K562 (cell line): ENCODE data around the gene MROH8. TPM values are rescaled to one million over a fixed set of nuclear protein-coding genes. Genes with fewer than 3 reads are reported as not detected.

Source experiments
- ARNT ChIP-seq, 2 experiments: fragments of 450-650 bp; IDR thresholded peaks; 2 replicates each; pipeline ENCODE4 v1.6.1; 2016; ENCODE audit warnings: mild to moderate bottlenecking in 1 of 2
- CBFA2T3 ChIP-seq: fragments of 450-650 bp; IDR thresholded peaks from 2 replicates; pipeline ENCODE4 v1.6.1; 2017
- CEBPG ChIP-seq, 3 experiments: fragments of 200-800 bp in 1 of 3; sonication (Bioruptor generic) in 1 of 3; sonication (generic) in 1 of 3; formaldehyde crosslinking in 1 of 3; IDR thresholded peaks in 2 of 3; conservative IDR thresholded peaks in 1 of 3; 2 replicates each; pipeline versions ENCODE4 v1.6.1 to v1.8.0; 2016 to 2022; ENCODE audit warnings: missing compliant biosample characterization in 2 of 3, missing genetic modification characterization in 2 of 3, mild to moderate bottlenecking in 1 of 3, missing genetic modification reagents in 1 of 3
- DIDO1 ChIP-seq: fragments of 450-650 bp; IDR thresholded peaks from 2 replicates; pipeline ENCODE4 v1.6.1; 2016; ENCODE audit warnings: low read depth, missing biosample characterization, missing genetic modification characterization
- FOXK2 ChIP-seq, 2 experiments: fragments of 450-650 bp; IDR thresholded peaks in 1 of 2; conservative IDR thresholded peaks in 1 of 2; 2 replicates each; pipeline ENCODE4 v1.6.1; 2016; ENCODE audit warnings: low read depth in 2 of 2, mild to moderate bottlenecking in 1 of 2
- IRF2 ChIP-seq: sonication (generic); formaldehyde crosslinking; IDR thresholded peaks from 2 replicates; pipeline ENCODE4 v1.8.1; 2022; ENCODE audit warnings: mild to moderate bottlenecking, missing genetic modification reagents
- NCOA4 ChIP-seq: fragments of 450-650 bp; IDR thresholded peaks from 2 replicates; pipeline ENCODE4 v1.6.1; 2018; ENCODE audit warnings: mild to moderate bottlenecking; ENCODE audit not compliant: partially characterized antibody
- NFIC ChIP-seq: fragments of 450-650 bp; IDR thresholded peaks from 2 replicates; pipeline ENCODE4 v1.6.1; 2017; ENCODE audit warnings: mild to moderate bottlenecking, inconsistent platforms
- PML ChIP-seq: IDR thresholded peaks from 2 replicates; pipeline ENCODE4 v1.6.1; 2012; ENCODE audit warnings: low read length, inconsistent platforms
- SMARCC2 ChIP-seq: fragments of 450-650 bp; IDR thresholded peaks from 2 replicates; pipeline ENCODE4 v1.6.1; 2017; ENCODE audit warnings: antibody characterized with exemption, moderate library complexity, mild to moderate bottlenecking, low read depth
- TAF9B ChIP-seq: fragments of 450-650 bp; IDR thresholded peaks from 2 replicates; pipeline ENCODE4 v1.6.1; 2018; ENCODE audit warnings: mild to moderate bottlenecking; ENCODE audit not compliant: partially characterized antibody
- ZBTB7A ChIP-seq: IDR thresholded peaks from 2 replicates; pipeline ENCODE4 v1.6.1; 2011; ENCODE audit warnings: low read depth, mild to moderate bottlenecking, low read length, moderate library complexity, borderline replicate concordance; ENCODE audit not compliant: control insufficient read depth
- ZNF232 ChIP-seq: sonication (generic); formaldehyde crosslinking; IDR thresholded peaks from 2 replicates; pipeline ENCODE4 v1.8.0; 2022; ENCODE audit warnings: mild to moderate bottlenecking, missing genetic modification reagents
- ZSCAN29 ChIP-seq: fragments of 450-650 bp; IDR thresholded peaks from 2 replicates; pipeline ENCODE4 v1.6.1; 2017
- polyA plus RNA-seq, 8 experiments: library from polyadenylated mRNA; depleted of rRNA in 4 of 8; stranded (reverse) in 5 of 8; unstranded in 3 of 8; fragments of >200 nt; fragmentation: Nextera tagmentation in 2 of 8; fragmentation: Illumina TruSeq in 1 of 8; extraction: Ambion mirVana in 2 of 8; extraction: Trizol in 1 of 8; gene quantifications; 2 replicates each; pipeline versions ENCODE4 v1.2.1 to v1.2.3, GENCODE V29; 2011 to 2014; ENCODE audit warnings: inconsistent platforms in 1 of 8, missing spikeins in 1 of 8
- total RNA-seq, 7 experiments: library from RNA; depleted of rRNA in 6 of 7; stranded (reverse); fragments of >200 nt in 6 of 7; fragmentation: Illumina TruSeq in 2 of 7; extraction: Trizol in 2 of 7; gene quantifications; 2 replicates each; pipeline versions ENCODE4 v1.2.1 to v1.2.3, GENCODE V29; 2011 to 2021; ENCODE audit warnings: low replicate concordance in 1 of 7
- TF ChIP-seq, protein P1 (sequence below): sonication (generic); formaldehyde crosslinking; IDR thresholded peaks from 2 replicates; pipeline ENCODE4 v1.8.0; 2022; ENCODE audit warnings: mild to moderate bottlenecking, missing genetic modification reagents
- TF ChIP-seq, protein P2 (sequence below): fragments of 200-800 bp; sonication (Bioruptor generic); IDR thresholded peaks from 2 replicates; pipeline ENCODE4 v1.6.1; 2017; ENCODE audit warnings: missing genetic modification characterization, missing compliant biosample characterization
- TF ChIP-seq, protein P3 (sequence below): sonication (generic); formaldehyde crosslinking; IDR thresholded peaks from 2 replicates; pipeline ENCODE4 v1.8.1; 2022; ENCODE audit warnings: missing genetic modification reagents
- TF ChIP-seq, protein P4 (sequence below): fragments of 250-450 bp; sonication (Bioruptor Pico); IDR thresholded peaks from 2 replicates; pipeline ENCODE4 v1.4.0; 2020

MROH8 gene
- total and polyA plus RNA-seq, 9 of the 15 experiments (the other 6 are each of a cell fraction or from before 2014, with no cell fraction given) = 0.21 to 1.5 (median 0.78) TPM

DNA sequence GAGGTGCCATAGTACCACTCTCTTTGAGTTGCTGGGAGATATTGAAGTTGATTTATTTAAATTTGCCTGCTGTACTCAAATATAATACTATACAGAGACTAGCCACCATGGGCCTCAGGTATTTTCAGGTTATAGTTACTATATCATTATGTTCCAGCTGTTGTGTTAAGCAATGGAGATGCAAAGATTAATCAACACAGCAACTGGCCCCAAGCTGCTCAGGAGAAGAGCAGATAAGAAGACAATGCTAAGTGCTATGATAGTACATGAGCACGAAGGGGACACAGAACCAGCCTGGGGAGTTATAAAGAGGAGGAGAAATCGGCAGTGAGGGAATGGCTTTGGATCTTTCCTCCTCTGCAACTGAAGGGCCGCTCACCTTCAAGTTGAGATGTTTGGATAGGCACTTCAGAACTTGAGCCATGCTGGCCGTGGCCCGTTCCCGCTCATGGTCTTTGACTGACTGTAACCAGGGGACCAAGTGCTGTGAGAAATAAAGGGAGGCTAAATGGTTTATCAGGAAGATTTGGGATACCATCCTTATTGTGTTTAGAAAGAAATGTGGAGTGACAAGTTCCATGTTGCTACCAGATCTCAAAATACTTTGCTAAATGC lies 24.6 kb downstream of the MROH8 start (continued):
- TF ChIP-seq, protein P1, sequence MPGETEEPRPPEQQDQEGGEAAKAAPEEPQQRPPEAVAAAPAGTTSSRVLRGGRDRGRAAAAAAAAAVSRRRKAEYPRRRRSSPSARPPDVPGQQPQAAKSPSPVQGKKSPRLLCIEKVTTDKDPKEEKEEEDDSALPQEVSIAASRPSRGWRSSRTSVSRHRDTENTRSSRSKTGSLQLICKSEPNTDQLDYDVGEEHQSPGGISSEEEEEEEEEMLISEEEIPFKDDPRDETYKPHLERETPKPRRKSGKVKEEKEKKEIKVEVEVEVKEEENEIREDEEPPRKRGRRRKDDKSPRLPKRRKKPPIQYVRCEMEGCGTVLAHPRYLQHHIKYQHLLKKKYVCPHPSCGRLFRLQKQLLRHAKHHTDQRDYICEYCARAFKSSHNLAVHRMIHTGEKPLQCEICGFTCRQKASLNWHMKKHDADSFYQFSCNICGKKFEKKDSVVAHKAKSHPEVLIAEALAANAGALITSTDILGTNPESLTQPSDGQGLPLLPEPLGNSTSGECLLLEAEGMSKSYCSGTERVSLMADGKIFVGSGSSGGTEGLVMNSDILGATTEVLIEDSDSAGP (CRISPR knock-in tag) = no peak
- TF ChIP-seq SMARCC2 (peak; percentile 76; the same call in 1 of the 2 replicates), NFIC (peak; percentile 87), IRF2 (CRISPR knock-in tag) (no peak), NCOA4 (no peak), PML (peak; percentile 98), ARNT (IDR thresholded peaks at IDR 0.05) (peak in 1 of 2 experiments; percentile 86; a peak in 2 of 4 replicates), CBFA2T3 (peak; percentile 98), ZNF232 (CRISPR knock-in tag) (no peak), FOXK2 (conservative IDR thresholded peaks at IDR 0.05 in 1 of 2, IDR thresholded peaks at IDR 0.05 in 1 of 2; ENCODE audit: low read depth in 2 of 2) (0 out of 4 replicates have a peak, but pooled peaks of 1 of the 2 experiments have one; percentile 25), TAF9B (no peak), DIDO1 (tag) (no peak), ZSCAN29 (no peak), CEBPG (CRISPR knock-in tag; IDR thresholded peaks at IDR 0.05) (peak; percentile 51; the same call in 1 of the 2 replicates), CEBPG (tag; conservative IDR thresholded peaks at IDR 0.05 in 1 of 2, IDR thresholded peaks at IDR 0.05 in 1 of 2) (peak; percentile 42 to 64; a peak in 3 of 4 replicates), ZBTB7A (no peak)
- TF ChIP-seq, protein P2, sequence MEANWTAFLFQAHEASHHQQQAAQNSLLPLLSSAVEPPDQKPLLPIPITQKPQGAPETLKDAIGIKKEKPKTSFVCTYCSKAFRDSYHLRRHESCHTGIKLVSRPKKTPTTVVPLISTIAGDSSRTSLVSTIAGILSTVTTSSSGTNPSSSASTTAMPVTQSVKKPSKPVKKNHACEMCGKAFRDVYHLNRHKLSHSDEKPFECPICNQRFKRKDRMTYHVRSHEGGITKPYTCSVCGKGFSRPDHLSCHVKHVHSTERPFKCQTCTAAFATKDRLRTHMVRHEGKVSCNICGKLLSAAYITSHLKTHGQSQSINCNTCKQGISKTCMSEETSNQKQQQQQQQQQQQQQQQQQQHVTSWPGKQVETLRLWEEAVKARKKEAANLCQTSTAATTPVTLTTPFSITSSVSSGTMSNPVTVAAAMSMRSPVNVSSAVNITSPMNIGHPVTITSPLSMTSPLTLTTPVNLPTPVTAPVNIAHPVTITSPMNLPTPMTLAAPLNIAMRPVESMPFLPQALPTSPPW (CRISPR knock-in tag) = peak; percentile 13; the same call in 1 of the 2 replicates
- TF ChIP-seq, protein P3, sequence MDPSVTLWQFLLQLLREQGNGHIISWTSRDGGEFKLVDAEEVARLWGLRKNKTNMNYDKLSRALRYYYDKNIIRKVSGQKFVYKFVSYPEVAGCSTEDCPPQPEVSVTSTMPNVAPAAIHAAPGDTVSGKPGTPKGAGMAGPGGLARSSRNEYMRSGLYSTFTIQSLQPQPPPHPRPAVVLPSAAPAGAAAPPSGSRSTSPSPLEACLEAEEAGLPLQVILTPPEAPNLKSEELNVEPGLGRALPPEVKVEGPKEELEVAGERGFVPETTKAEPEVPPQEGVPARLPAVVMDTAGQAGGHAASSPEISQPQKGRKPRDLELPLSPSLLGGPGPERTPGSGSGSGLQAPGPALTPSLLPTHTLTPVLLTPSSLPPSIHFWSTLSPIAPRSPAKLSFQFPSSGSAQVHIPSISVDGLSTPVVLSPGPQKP (CRISPR knock-in tag) = no peak
- TF ChIP-seq, protein P4, sequence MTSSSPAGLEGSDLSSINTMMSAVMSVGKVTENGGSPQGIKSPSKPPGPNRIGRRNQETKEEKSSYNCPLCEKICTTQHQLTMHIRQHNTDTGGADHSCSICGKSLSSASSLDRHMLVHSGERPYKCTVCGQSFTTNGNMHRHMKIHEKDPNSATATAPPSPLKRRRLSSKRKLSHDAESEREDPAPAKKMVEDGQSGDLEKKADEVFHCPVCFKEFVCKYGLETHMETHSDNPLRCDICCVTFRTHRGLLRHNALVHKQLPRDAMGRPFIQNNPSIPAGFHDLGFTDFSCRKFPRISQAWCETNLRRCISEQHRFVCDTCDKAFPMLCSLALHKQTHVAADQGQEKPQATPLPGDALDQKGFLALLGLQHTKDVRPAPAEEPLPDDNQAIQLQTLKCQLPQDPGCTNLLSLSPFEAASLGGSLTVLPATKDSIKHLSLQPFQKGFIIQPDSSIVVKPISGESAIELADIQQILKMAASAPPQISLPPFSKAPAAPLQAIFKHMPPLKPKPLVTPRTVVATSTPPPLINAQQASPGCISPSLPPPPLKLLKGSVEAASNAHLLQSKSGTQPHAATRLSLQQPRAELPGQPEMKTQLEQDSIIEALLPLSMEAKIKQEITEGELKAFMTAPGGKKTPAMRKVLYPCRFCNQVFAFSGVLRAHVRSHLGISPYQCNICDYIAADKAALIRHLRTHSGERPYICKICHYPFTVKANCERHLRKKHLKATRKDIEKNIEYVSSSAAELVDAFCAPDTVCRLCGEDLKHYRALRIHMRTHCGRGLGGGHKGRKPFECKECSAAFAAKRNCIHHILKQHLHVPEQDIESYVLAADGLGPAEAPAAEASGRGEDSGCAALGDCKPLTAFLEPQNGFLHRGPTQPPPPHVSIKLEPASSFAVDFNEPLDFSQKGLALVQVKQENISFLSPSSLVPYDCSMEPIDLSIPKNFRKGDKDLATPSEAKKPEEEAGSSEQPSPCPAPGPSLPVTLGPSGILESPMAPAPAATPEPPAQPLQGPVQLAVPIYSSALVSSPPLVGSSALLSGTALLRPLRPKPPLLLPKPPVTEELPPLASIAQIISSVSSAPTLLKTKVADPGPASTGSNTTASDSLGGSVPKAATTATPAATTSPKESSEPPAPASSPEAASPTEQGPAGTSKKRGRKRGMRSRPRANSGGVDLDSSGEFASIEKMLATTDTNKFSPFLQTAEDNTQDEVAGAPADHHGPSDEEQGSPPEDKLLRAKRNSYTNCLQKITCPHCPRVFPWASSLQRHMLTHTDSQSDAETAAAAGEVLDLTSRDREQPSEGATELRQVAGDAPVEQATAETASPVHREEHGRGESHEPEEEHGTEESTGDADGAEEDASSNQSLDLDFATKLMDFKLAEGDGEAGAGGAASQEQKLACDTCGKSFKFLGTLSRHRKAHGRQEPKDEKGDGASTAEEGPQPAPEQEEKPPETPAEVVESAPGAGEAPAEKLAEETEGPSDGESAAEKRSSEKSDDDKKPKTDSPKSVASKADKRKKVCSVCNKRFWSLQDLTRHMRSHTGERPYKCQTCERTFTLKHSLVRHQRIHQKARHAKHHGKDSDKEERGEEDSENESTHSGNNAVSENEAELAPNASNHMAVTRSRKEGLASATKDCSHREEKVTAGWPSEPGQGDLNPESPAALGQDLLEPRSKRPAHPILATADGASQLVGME (CRISPR knock-in tag) = no peak
